Myocyte (in vitro differentiated cells): ENCODE measurements around the gene TRAP1. TPM values are rescaled to one million over a fixed set of nuclear protein-coding genes. Genes with fewer than 3 reads are reported as not detected.
A peak's percentile ranks its signal among the peaks of the same experiment; 100 is the strongest.

Experiments
- DNase-seq: peaks from one replicate; pipeline ENCODE4 v3.0.0-alpha.2; 2012; ENCODE audit warnings: low read depth
- polyA plus RNA-seq: library from polyadenylated mRNA; unstranded; fragments of >200 nt; gene quantifications from one replicate; pipeline ENCODE4 v1.2.1, GENCODE V29; 2012; ENCODE audit warnings: missing spikeins
- total RNA-seq: library from RNA; depleted of rRNA; stranded (reverse); fragments of >200 nt; gene quantifications from 2 replicates; pipeline ENCODE4 v1.2.3, GENCODE V29; 2014

Gene TRAP1
- total RNA-seq, result 89.5 and 91.0 TPM in 2 replicates
- 85.4 TPM for polyA plus RNA-seq

DNA sequence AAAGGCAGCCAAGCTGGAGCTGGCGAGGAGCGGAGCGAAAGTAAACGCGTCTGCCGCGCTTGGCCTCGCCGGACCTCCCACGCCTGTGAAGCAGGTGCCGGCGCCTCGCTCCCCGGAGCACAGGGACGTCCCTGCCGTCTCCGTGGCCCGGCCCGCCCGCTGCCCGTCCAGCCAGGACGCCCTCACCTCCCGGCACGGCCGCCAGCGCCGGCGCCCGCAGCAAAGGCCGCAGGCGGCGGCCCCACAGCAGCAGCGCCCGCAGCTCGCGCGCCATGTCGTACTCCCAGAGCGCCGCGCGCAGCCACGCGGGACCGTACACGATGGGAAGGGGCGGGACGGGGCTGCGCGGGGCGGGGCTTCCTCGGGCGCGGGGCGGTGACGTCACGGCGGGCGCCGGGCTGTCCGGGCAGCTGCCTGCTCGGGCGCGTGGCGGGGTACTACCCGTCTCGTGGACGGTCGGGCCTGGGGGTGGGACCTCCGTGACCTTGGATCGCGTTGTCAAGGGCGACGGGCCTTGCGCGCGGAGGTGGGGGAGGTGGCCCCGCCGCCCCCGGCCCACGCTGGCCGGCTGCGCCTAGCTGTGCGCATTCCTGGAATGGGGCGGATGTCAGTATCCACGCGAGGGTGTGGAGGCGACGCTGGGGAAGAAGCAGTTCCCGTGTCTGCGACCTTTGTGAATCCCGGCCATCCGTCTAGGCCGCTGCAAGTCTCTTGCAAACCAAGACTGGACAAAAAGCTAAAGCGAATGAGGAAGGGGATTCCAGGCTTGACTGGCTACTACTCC lies at the start of gene TRAP1:
TSS of gene TRAP1 (minus strand) at position 290 of the 784 bp plus-strand sequence. CDS start at position 274, 16 bp downstream.
- DNase-seq, result peak; percentile 86

DNA sequence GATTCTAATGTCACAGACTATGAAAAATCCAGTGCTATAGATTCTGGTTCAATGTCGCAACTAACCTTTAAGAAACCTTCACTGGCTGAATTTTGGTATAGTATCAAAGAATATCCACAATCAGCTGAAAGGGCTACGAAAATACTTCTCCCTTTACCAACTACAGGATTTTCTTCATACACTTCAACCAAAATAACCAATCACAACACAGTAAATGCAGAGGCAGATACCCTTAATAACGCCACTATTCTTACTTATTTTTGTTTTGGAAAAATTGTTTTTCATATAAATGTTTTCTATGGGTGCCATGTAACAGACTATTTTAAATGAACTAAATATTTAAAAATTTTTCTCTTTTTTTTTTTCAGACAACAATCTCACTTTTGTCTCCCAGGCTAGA lies 48.9 kb upstream of the TRAP1 start:
- no peak for DNase-seq

DNA sequence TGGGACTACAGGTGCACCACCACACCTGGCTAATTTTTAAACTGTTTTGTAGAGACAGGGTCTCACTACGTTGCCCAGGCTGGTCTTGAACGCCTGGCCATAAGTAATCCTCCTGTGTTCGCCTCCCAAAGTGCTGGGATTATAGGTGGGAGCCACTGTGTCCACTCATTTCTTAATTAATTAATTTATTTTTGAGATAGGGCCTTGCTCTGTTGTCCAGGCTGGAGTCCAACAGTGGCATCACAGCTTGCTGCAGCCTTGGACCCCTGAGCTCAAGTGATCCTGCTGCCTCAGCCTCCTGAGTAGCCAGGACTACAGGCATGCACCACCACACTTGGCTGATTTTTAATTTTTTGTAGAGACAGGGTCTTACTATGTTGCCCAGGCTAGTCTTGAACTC lies 47.1 kb upstream of the TRAP1 start:
- no peak for DNase-seq

DNA sequence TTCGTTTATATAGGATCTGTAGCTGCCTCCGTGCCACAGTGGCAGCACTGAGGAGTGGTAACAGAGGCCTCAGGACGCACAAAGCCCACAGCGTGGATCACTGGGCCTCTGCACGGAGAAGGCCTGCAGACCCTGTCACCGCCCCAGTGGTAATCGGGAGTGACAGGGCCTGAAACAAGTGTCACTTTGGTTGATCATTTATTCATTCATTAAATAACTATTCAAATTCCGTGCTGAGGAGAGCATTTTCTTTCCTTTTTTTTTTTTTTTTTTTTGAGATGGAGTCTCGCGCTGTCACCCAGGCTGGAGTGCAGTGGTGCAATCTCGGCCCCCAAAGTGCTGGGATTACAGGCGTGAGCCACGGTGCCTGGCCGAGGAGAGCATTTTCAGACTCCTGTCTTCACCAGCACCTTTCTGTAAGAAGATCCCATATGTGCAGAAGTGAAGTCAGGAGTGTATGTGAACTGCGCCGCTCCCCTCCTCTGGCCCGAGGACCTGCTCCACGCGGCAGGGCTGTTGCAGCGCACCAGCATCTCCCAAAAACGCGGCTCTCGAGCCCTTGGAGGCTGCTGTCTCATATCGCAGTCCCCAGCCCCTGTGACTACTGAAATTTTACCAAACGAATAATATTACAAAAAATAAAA lies 44.9 kb upstream of the TRAP1 start:
- DNase-seq, result no peak

GRCh38 chr16:3761375-3762106 lies 44.2 kb upstream of the TRAP1 start:
- DNase-seq, result no peak

DNA sequence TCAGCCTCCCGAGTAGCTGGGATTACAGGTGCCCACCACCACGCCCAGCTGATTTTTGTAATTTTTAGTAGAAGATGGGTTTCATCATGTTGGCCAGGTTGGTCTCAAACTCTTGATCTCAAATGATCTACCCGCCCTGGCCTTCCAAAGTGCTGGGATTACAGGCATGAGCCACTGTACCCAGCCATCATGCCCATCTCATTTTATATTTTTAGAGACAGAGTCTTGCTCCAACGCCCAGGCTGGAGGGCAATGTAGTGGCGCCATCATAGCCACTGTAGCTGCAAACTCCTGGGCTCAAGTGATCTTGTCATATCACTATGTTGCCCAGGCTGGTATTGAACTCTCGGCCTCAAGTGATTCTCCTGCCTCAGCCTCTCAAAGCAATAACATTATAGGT lies 43.2 kb upstream of the TRAP1 start:
- no peak for DNase-seq

GRCh38 chr16:3759736-3760135 lies 42.4 kb upstream of the TRAP1 start:
- no peak for DNase-seq

GRCh38 chr16:3756113-3756512 lies 38.8 kb upstream of the TRAP1 start:
- DNase-seq, result no peak

DNA sequence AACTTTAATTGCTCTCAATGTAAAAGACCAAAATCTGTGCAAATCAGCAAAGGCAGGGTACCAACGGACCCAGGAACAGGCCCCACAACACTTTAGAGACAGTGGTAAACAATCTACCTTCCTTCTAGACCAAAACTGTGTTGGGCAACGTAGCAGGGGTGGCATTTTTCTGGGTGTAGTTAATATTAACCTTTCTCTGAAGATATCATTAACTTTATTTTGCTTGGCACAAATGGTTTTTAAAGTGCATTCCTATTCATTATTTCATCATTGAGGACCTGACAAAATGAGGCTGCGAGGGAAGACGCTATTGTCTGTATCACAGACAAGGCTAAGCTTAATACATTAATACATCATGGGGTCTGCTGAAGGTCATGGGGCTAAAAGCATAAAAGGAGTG lies 37.9 kb upstream of the TRAP1 start:
- no peak for DNase-seq

GRCh38 chr16:3754772-3755171 lies 37.4 kb upstream of the TRAP1 start:
- DNase-seq, result no peak

DNA sequence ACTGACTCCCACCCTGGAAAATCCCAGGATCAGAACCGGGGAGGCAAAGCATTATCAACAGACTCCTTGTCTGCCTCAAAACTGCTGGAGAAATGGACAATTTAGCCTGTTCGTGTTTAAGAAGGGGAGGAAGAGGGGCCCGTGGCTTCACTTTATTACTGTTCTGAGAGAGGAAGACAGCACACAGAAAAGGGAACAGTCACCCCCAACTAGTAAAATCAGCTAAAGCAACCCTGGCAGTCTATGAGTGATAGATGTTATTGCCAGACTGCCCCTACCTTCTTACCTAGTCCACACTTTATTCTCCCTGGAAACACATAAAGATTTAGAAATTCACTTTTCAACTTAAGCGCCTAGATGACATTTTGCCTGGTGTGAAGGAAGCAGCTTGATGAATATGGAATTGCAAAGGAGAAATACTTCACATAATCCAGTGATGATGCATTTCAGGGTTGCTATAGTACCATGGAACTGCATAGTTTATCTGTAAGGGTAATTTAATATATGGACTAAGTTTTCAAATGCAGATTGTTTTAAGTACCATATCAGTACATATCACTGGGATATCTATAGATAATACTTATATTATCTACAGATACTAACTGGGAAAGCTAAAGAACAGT lies 36.9 kb upstream of the TRAP1 start:
- no peak for DNase-seq

- peak; percentile 24 for DNase-seq
Observed at GRCh38 chr16:3752984-3753383, 35.7 kb upstream of the TRAP1 start.

DNA sequence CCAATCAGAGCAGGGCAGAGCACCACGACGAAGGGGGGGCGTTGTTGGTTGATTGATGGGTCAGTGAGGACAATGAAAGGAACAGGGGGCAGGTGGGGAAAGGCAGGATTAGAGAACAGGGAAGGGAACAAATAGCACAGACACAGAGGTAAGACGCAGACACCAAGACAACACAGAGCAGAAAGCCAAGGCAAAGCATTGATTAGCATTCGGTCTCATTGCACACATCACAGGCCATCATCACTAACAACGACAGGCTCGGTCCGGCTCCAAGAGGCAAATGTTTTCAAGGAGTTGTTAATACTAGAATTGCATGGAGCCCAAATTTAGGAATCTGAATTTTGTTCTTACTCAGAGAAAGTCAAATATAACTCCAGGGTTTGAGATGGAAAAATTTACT lies 34.6 kb upstream of the TRAP1 start:
- DNase-seq, result no peak

- DNase-seq, result no peak
Observed at GRCh38 chr16:3748307-3748706, 31.0 kb upstream of the TRAP1 start.

DNA sequence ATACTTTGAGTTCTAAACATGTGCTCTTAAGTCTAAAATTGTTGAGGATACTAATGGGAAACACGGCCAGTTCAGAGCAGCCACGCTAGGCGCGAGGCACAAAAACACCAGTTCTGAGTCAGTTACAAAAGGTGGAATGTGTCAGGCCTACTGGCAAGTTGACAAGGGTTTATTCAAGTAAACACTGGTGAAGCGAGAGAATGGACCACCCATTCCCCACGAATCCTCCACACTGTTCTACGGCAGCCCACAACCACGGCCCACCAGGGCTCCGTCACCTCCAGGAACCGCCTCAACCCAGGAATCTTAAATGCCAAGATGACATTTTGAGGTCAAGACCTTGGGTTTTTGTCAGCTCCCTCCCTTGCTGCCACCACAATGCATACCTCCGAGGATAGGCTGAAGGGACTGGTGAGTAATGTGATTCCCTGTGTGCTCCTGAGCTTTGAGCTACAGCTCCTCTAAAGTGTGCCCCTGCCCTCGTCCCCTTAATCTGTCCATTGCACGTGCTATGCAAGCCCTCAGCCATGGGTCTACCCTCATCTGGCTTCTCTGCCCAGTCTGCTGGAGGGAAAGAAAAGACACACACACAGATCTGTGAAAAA lies 28.5 kb upstream of the TRAP1 start:
- DNase-seq, result peak; percentile 72

DNA sequence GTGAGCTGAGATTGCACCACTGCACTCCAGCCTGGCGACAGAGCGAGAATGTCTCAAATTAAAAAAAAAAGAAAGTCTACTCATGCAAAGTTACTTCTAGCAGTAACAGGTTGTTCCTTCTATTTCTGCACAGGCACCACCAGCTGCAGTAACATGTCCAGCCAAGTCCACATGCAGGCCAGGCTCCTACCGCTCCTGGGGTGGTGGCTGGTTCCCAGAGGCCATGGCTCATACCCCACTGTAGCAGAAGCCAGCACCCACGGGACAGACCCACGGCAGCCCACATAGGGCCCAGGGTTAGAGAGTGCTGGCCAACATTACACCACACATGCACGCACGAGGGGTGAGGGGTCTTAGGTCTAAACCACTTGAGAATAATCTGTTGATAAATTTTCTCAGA lies 26.7 kb upstream of the TRAP1 start:
- DNase-seq, result peak; percentile 54

DNA sequence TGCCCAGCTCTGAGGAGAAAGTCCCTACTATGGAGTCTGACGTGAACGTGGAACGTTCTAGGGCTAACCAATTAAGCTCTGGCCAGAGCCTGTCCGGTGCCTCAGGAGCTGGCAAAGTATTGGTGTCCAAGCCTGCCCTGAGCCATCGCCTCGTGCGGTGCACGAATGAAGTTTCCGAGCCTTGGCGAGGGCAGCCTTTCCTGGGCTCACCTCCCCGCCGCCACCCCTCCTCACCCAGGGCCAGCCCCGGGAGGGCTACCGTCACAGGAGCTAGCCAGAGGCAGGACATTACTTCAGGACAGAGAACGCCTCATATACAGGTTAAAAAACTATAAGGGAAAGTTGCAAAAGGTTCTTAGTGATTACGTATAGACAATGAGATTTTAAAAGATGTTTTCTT lies 23.6 kb upstream of the TRAP1 start:
- DNase-seq, result no peak

DNA sequence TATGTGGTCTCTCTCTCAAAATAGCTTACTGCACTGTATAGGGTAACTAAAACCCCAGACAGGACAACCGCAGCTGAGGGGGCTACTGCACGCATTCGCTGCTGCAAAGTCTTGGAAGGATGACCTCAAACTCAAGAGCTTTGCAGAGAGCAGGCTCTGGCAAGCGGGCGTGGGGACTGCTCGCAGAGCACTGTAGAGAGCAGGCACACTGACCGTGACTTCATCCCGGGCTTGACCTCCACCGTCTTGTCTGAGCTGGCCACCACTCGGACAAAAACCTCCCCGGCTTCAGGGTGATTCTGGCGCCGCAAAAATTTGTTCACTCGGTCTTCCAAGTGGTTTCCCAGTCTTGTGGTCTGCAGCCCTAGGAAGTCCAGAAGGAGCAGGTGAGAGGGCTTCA lies 22.9 kb upstream of the TRAP1 start:
- DNase-seq, result no peak

- no peak for DNase-seq
Observed at GRCh38 chr16:3739636-3740035, 22.3 kb upstream of the TRAP1 start.

- DNase-seq, result no peak
Observed at GRCh38 chr16:3738541-3738940, 21.2 kb upstream of the TRAP1 start.

DNA sequence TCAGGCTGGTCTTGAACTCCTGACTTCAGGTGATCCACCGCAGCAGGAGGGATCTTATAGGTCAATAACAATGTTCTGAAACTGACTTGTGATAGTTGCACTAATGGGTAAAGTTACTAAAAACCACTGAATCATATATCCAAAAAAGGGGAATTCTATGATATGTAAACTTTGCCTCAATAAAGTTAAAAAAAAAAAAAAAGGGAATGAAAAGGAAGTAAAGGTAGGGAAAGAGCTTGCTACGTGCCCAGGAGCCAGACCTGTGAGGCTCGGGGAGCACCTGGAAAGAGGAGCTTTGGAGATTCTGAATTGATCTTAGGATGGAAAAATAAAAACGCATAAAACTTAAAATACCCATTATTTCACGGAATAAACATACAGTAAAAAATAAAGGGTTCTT lies 20.8 kb upstream of the TRAP1 start:
- no peak for DNase-seq
